SW 1271 (cell line): ENCODE data around the gene LRRC42.
"Not testable (repeated sequence)": the region's sequence is repeated elsewhere in the genome, so short reads cannot be mapped to it uniquely, and the experiment has no call there.

Experiments
- DNase-seq, 2 experiments: peaks; one replicate each; lab custom pipeline; 2025; lab: John Stamatoyannopoulos, UW

LRRC42 gene

GRCh38 chr1:53967409-53968124, 21.4 kb downstream of the LRRC42 start:
- no peak for DNase-seq

- no peak for DNase-seq
These were observed 22.0 kb downstream of the LRRC42 start for GRCh38 chr1:53968125-53968513.

DNA sequence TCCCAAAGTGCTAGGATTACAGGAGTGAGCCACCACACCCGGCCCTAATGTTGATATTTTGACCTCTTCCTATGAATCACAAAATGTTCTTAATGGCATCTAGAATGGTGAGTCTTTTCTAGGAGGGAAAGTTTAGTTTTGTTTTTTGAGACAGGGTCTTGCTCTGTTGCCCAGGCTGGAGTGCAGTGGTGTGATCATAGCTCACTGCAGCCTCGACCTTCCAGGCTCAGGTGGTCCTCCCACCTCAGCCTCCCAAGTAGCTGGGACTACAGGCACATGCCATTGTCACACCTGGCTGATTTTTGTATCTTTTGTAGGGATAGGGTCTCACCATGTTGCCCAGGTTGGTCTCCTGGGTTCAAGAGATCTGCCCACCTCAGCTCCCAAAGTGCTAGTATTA, 23.2 kb downstream of the LRRC42 start:
- DNase-seq: not testable (repeated sequence)

DNA sequence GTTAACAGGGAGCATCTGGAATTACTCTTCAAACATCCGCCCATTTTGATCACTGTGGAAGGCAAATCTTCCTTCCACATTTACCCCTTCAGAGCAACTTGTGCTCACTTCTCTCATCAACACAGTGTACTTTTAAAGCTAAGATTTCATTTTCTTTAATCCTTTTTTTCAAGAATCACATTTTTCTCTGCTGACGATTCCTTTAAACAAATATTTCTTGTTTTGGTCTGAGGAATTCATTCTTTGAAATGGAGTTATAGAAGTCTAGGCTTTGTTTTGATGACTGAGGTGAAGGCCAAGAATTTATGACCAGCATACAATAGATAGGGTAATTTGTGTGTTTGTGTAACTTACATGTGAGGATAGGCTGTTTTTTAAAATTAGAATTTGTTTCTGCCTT, 25.6 kb downstream of the LRRC42 start:
- no peak for DNase-seq

DNA sequence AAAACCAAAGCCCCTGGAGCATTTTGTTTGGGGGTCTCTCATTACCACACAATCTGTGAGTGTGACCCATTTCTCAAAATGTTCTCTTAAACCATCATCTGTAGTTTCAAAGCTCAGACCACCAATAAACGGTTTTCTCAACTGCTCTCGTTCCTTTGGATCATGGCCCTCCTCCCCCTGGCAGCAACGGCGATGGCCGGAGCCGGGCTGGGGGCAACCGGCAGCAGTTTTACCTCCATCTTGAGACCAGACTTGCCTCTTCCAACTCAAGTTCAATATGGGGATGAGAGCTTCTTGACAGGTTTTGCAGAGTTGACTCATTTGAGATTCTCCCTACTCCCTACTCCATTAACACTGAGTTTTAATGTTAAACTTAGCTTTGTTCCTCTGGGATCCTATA, 29.7 kb downstream of the LRRC42 start:
- no peak for DNase-seq

- no peak for DNase-seq
These were observed 33.7 kb downstream of the LRRC42 start for GRCh38 chr1:53979712-53980450.

GRCh38 chr1:53981220-53981619, 35.1 kb downstream of the LRRC42 start:
- no peak for DNase-seq

DNA sequence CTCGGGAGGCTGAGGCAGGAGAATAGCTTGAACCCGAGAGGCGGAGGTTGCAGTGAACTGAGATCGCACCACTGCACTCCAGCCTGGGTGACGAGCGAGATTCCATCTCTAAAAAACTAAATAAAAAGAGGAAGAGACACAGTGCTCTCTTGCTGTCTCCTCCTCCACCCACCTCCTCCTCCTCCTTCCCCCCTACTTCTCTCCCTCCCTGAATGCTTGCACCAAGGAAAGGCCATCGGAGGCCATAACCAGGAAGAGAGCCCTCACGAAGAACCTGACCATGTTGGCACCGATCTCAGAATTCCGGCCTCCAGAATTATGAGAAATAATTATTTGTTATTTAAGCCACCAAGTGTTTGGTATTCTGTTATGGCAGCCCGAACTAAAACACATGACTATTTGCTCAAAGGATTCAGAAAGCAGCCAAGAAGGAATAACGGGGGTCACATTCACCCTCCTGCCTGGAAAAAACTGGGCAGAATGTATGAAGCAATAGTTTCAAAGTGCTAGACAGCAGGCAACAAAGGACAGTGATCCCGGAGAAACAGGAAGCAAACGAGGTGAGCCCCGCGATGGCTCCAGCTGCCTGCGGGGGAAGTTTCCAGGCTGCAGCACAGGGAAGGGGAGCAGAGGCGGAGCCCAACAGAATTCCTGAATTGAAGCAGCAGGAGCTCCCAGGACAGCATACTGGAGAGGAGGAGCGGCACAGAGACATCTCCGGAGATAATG, 36.0 kb downstream of the LRRC42 start:
- DNase-seq: no peak

DNA sequence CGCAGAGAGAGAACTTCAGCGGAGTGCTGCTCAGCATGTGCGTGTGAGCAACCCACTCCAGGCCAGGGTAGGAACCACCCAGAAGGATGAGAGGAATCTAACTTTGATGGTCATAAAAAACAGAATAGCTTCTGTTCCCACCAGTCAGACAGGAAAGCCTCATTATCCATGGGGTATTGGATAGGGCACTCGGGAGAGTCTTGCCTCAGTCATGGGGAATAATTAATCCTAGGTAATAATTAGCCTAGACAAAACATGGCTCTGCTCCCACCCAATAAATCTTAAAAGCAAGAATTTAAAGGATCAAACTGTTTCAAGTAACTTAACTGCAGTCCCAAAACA, 36.6 kb downstream of the LRRC42 start:
- DNase-seq: no peak

DNA sequence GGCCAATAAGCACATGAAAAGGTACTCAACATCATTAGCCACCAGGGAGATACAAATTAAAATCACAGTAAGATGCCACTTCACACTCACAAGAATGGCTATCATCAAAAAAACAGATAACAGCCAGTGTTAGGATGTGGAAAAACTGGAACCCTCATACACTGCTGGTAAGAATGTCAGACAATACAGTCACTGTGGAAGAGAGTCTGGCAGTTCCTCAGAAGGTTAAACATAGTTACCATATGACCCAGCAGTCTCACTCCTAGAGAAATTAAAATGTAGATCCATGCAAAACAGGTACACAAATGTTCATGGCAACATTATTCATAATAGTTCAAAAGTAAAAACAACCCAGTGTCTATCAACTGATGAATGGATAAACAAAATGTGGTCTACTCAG, 38.6 kb downstream of the LRRC42 start:
- DNase-seq: no peak

- no peak for DNase-seq
These were observed 40.3 kb downstream of the LRRC42 start for GRCh38 chr1:53986458-53986857.

GRCh38 chr1:53987880-53988279, 41.7 kb downstream of the LRRC42 start:
- no peak for DNase-seq

- DNase-seq: no peak
These were observed 46.1 kb downstream of the LRRC42 start for GRCh38 chr1:53992085-53992874.

DNA sequence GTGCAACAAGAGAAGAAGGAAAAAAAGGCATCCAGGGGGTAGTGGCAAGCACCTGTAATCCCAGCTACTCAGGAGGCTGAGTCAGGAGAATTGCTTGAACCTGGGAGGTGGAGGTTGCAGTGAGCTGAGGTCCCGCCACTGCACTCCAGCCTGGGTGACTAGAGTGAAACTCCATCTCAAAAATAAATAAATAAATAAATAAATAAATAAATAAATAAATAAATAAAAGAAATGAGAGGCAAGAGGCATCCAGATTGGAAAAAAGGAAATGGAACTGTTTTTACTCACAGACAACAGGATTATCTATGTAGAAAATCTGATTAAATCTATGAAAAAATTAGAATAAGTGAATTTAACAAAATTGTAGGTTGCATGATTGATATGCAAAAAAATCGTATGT, 48.4 kb downstream of the LRRC42 start:
- not testable (repeated sequence) for DNase-seq

DNA sequence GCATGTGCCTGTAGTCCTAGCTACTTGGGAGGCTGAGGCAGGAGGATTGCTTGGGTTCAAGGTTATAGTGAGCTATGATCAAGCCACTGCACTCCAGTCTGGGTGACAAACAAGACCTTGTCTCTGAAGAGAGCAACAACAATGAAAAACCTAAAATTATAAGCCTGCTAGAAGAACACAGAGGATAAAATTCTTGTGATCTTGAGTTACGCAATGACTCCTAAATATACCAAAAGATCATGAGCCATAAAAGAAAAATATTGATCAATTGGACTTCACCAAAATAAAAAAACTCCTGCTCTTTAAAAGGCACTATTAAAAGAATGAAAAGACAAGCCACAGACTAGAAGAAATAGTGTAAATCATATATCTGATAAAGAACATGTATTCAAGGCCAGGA, 49.5 kb downstream of the LRRC42 start:
- no peak for DNase-seq

GRCh38 chr1:53998223-53998622, 52.1 kb downstream of the LRRC42 start:
- no peak for DNase-seq

DNA sequence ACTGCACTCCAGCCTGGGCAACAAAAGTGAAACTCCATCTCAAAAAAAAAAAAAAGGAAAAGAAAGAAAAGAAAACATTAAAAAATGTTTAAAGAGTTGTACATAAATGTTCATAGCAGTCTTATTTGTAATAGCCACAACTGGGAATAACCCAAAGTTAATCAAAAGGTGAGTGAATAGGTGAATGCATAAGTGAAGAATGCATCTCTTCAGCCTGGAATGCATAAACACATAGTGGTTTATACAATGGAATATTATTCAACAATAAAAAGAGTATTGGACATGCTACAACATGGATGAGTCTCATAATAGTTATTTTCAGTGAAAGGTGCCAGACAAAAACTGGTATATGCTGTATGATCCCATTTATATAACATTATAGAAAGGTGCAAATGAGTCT, 53.8 kb downstream of the LRRC42 start:
- DNase-seq: no peak

DNA sequence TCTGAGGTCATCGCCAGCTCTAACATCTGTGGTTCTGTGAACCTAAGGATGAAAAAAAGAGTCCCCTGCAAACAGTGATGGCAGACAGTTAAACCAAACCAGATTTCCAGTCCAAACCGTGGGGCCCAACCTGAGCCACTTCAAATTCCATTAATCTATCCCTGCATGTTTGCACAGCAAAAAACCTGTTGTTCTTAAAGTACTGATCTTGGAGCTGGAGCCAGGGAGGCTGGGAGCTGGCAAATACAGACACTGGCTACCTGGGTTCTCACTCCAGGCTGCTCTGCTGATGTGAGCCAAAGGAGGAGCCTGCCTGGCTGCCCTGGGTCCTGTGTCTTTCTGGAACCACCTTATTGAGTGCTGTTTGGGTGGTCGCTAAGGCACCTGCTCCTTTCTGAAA, 55.4 kb downstream of the LRRC42 start:
- DNase-seq: no peak

- no peak for DNase-seq
These were observed 56.5 kb downstream of the LRRC42 start for GRCh38 chr1:54002544-54003248.

- no peak for DNase-seq
These were observed 57.1 kb downstream of the LRRC42 start for GRCh38 chr1:54003249-54003646.

GRCh38 chr1:54003750-54004480, 57.8 kb downstream of the LRRC42 start:
- DNase-seq: not testable (repeated sequence)
